ENCODE results near the gene DEXI.

DNA sequence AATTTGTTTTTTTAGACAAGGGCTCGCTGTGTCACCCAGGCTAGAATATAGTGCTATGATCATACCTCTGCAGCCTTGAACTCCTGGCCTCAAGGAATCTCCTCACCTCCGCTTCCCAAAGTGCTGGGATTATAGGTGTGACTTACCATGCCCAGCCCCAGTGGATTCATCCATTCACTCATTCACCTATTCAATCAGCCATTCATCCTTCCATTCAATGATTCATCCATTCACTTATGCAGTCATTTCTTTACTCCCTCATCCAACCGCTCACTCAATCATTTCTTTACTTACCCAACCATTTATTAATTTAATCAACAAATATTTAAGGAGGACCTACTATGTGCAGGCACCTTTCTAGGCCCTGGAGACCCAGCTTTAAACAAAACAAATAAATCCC, 25.7 kb downstream of the DEXI start:
- TF ChIP-seq, protein P1, sequence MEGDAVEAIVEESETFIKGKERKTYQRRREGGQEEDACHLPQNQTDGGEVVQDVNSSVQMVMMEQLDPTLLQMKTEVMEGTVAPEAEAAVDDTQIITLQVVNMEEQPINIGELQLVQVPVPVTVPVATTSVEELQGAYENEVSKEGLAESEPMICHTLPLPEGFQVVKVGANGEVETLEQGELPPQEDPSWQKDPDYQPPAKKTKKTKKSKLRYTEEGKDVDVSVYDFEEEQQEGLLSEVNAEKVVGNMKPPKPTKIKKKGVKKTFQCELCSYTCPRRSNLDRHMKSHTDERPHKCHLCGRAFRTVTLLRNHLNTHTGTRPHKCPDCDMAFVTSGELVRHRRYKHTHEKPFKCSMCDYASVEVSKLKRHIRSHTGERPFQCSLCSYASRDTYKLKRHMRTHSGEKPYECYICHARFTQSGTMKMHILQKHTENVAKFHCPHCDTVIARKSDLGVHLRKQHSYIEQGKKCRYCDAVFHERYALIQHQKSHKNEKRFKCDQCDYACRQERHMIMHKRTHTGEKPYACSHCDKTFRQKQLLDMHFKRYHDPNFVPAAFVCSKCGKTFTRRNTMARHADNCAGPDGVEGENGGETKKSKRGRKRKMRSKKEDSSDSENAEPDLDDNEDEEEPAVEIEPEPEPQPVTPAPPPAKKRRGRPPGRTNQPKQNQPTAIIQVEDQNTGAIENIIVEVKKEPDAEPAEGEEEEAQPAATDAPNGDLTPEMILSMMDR (conservative IDR thresholded peaks at IDR 0.05 in 1 of 2, IDR thresholded peaks at IDR 0.05 in 1 of 2; ENCODE audit: low read depth in 1 of 2, low read length in 2 of 2) = no peak
- no peak for TF ChIP-seq EZH2 (IDR thresholded peaks at IDR 0.05; ENCODE audit: low read length, missing control alignments)
